ENCODE data around the gene HSD3B2.

The HSD3B2 gene

GRCh38 chr1:119380304-119380703 lies 34.6 kb upstream of the HSD3B2 start:
- TF ChIP-seq CTCF (IDR thresholded peaks at IDR 0.05; ENCODE audit: low read depth, low read length, missing control alignments) = no peak
- no peak overlapping the region for H3K4me3 ChIP-seq (ENCODE audit: low read depth, low read length)
- DNase-seq (ENCODE audit: low read depth) = no peak
- in situ Hi-C loops (cut with HindIII; ENCODE audit: low sequenced_read_pairs) = no loop called here

- no peak overlapping the region for H3K4me3 ChIP-seq (ENCODE audit: low read depth, low read length)
- no peak for TF ChIP-seq CTCF (IDR thresholded peaks at IDR 0.05; ENCODE audit: low read depth, low read length, missing control alignments)
- in situ Hi-C loops (cut with HindIII; ENCODE audit: low sequenced_read_pairs) = no loop called here
- no peak for DNase-seq (ENCODE audit: low read depth)
Measured at GRCh38 chr1:119380983-119381662, 33.8 kb upstream of the HSD3B2 start.

GRCh38 chr1:119384591-119384990 lies 30.4 kb upstream of the HSD3B2 start:
- TF ChIP-seq CTCF (IDR thresholded peaks at IDR 0.05; ENCODE audit: low read depth, low read length, missing control alignments) = no peak
- no peak for DNase-seq (ENCODE audit: low read depth)
- H3K4me3 ChIP-seq (ENCODE audit: low read depth, low read length) = no peak overlapping the region
- in situ Hi-C loops (cut with HindIII; ENCODE audit: low sequenced_read_pairs) = no loop called here

GRCh38 chr1:119385650-119386049 lies 29.3 kb upstream of the HSD3B2 start:
- no peak overlapping the region for H3K4me3 ChIP-seq (ENCODE audit: low read depth, low read length)
- in situ Hi-C loops (cut with HindIII; ENCODE audit: low sequenced_read_pairs) = no loop called here
- TF ChIP-seq CTCF (IDR thresholded peaks at IDR 0.05; ENCODE audit: low read depth, low read length, missing control alignments) = no peak
- no peak for DNase-seq (ENCODE audit: low read depth)

- no peak for DNase-seq (ENCODE audit: low read depth)
- in situ Hi-C loops (cut with HindIII; ENCODE audit: low sequenced_read_pairs) = no loop called here
- H3K4me3 ChIP-seq (ENCODE audit: low read depth, low read length) = no peak overlapping the region
- no peak for TF ChIP-seq CTCF (IDR thresholded peaks at IDR 0.05; ENCODE audit: low read depth, low read length, missing control alignments)
Measured at GRCh38 chr1:119387858-119388257, 27.1 kb upstream of the HSD3B2 start.

- no peak for DNase-seq (ENCODE audit: low read depth)
- in situ Hi-C loops (cut with HindIII; ENCODE audit: low sequenced_read_pairs) = no loop called here
- no peak overlapping the region for H3K4me3 ChIP-seq (ENCODE audit: low read depth, low read length)
- TF ChIP-seq CTCF (IDR thresholded peaks at IDR 0.05; ENCODE audit: low read depth, low read length, missing control alignments) = no peak
Measured at GRCh38 chr1:119388450-119388849, 26.5 kb upstream of the HSD3B2 start.
